Ramos (cell line): ENCODE data around the gene RPL13.

Source experiments
- in situ Hi-C: fragments of 300-500 bp; cut with MboI; formaldehyde crosslinking; loops from one replicate; pipeline ENCODE4 v1.14.3; 2022; ENCODE audit warnings: low sequenced_read_pairs; ENCODE audit not compliant: unreplicated experiment

The RPL13 gene

GRCh38 chr16:89544713-89545043 is 15.8 kb upstream of the RPL13 start:
- in situ Hi-C loops, result no loop called here

GRCh38 chr16:89545044-89545830 is 15.2 kb upstream of the RPL13 start:
- in situ Hi-C loops, result no loop called here

- in situ Hi-C loops, result no loop called here
These were observed 14.5 kb upstream of the RPL13 start for GRCh38 chr16:89545831-89546574.

GRCh38 chr16:89546781-89547180 is 13.7 kb upstream of the RPL13 start:
- in situ Hi-C loops, result no loop called here

GRCh38 chr16:89547291-89547690 is 13.2 kb upstream of the RPL13 start:
- in situ Hi-C loops, result no loop called here

GRCh38 chr16:89547860-89548259 is 12.6 kb upstream of the RPL13 start:
- in situ Hi-C loops, result no loop called here

- in situ Hi-C loops, result no loop called here
These were observed 12.0 kb upstream of the RPL13 start for GRCh38 chr16:89548344-89549006.

- in situ Hi-C loops, result no loop called here
These were observed 11.3 kb upstream of the RPL13 start for GRCh38 chr16:89549007-89549700.

GRCh38 chr16:89550421-89551007 is 10.0 kb upstream of the RPL13 start:
- in situ Hi-C loops, result no loop called here

GRCh38 chr16:89552329-89552728 is 8.2 kb upstream of the RPL13 start:
- in situ Hi-C loops, result no loop called here

GRCh38 chr16:89552913-89553312 is 7.6 kb upstream of the RPL13 start:
- in situ Hi-C loops, result no loop called here

- in situ Hi-C loops, result no loop called here
These were observed 6.7 kb upstream of the RPL13 start for GRCh38 chr16:89553733-89554132.

GRCh38 chr16:89554343-89554742 is 6.1 kb upstream of the RPL13 start:
- in situ Hi-C loops, result no loop called here

- in situ Hi-C loops, result no loop called here
These were observed 5.2 kb upstream of the RPL13 start for GRCh38 chr16:89555265-89555664.

- in situ Hi-C loops, result no loop called here
These were observed 4.7 kb upstream of the RPL13 start for GRCh38 chr16:89555780-89556179.

- in situ Hi-C loops, result no loop called here
These were observed 3.5 kb upstream of the RPL13 start for GRCh38 chr16:89556750-89557689.

- in situ Hi-C loops, result no loop called here
These were observed 2.6 kb upstream of the RPL13 start for GRCh38 chr16:89557690-89558490.

GRCh38 chr16:89561142-89561883 is 831 bp downstream of the RPL13 start:
- in situ Hi-C loops, result no loop called here
